ENCODE results near the gene RASGRF2. TPM values are rescaled to one million over a fixed set of nuclear protein-coding genes. Genes with fewer than 3 reads are reported as not detected.

The RASGRF2 gene
- total and polyA plus RNA-seq, 2 experiments from 2014 or later: 0.04 TPM; not detected in 1

DNA sequence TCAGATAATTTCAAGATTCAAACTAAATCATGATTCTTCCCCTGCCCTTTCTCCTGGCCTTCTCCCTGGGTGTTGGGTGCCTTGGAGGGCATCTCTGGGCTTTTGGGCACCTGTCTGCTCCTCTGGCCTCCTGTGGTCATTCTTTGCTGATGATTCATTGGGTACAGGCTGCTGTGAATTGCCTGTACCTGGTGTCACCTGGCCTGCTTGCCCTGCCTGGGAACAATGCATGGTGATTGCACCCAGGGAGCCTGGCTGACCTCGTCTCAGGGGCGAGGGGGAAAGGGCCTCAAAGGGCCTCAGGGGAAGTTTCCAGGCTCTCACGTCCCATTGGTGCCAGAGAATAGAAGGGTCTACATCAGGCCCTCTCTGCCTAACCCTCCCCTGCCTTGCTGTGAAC is 252.9 kb downstream of the RASGRF2 start:
- no peak for TF ChIP-seq EZH2phosphoT487 (IDR thresholded peaks at IDR 0.05; ENCODE audit: insufficient read depth, low read depth)
- no peak for TF ChIP-seq EZH2 (IDR thresholded peaks at IDR 0.05; ENCODE audit: insufficient read depth, poor library complexity, severe bottlenecking)
- DNase-seq: no peak
- no peaks in the 10 kb centered on the region for H3K4me1 ChIP-seq (ENCODE audit: insufficient read depth)
- no peaks in the 10 kb centered on the region for H3K79me2 ChIP-seq (ENCODE audit: insufficient read depth)
- no peak overlapping the region for H3K27ac ChIP-seq
- no peaks in the 10 kb centered on the region for H3K27me3 ChIP-seq (replicated peaks; ENCODE audit: insufficient read depth)
- H3K9me3 ChIP-seq (ENCODE audit: low read depth): no peaks in the 10 kb centered on the region
- no peak overlapping the region for H3K4me3 ChIP-seq
- in situ Hi-C loops (cut with MboI): no loop called here
- no peak overlapping the region for H2AFZ ChIP-seq
- no peak overlapping the region for H3K4me2 ChIP-seq (ENCODE audit: unreplicated experiment)
- no peak overlapping the region for H3K9ac ChIP-seq
- WGBS, 2 experiments (ENCODE audit: low coverage in 1 of 2, low lambda C conversion rate in 2 of 2, missing lambda C conversion rate in 2 of 2): 76 to 78% methylated on average over 3 of the region's 3 CpGs
- no peaks in the 10 kb centered on the region for H3K36me3 ChIP-seq (ENCODE audit: low read depth)
- no peaks in the 10 kb centered on the region for H3K9me2 ChIP-seq (ENCODE audit: insufficient read depth)
- no peaks in the 10 kb centered on the region for H4K20me1 ChIP-seq (ENCODE audit: insufficient read depth)
- H3F3A ChIP-seq (ENCODE audit: insufficient read depth): no peaks in the 10 kb centered on the region

GRCh38 chr5:81214848-81215247 is 254.7 kb downstream of the RASGRF2 start:
- TF ChIP-seq EZH2phosphoT487 (IDR thresholded peaks at IDR 0.05; ENCODE audit: insufficient read depth, low read depth): no peak
- no peak for TF ChIP-seq EZH2 (IDR thresholded peaks at IDR 0.05; ENCODE audit: insufficient read depth, poor library complexity, severe bottlenecking)
- in situ Hi-C loops (cut with MboI): no loop called here
- H3K4me3 ChIP-seq: no peak overlapping the region
- H3K27ac ChIP-seq: no peak overlapping the region
- H3F3A ChIP-seq (ENCODE audit: insufficient read depth): no peaks in the 10 kb centered on the region
- no peaks in the 10 kb centered on the region for H3K27me3 ChIP-seq (replicated peaks; ENCODE audit: insufficient read depth)
- no peak for DNase-seq
- no peaks in the 10 kb centered on the region for H3K9me2 ChIP-seq (ENCODE audit: insufficient read depth)
- H2AFZ ChIP-seq: no peak overlapping the region
- no peak overlapping the region for H3K4me2 ChIP-seq (ENCODE audit: unreplicated experiment)
- H3K36me3 ChIP-seq (ENCODE audit: low read depth): no peaks in the 10 kb centered on the region
- H3K79me2 ChIP-seq (ENCODE audit: insufficient read depth): no peaks in the 10 kb centered on the region
- H4K20me1 ChIP-seq (ENCODE audit: insufficient read depth): no peaks in the 10 kb centered on the region
- 84 to 91% methylated on average over 8 of the region's 8 CpGs for WGBS, 2 experiments (ENCODE audit: low coverage in 1 of 2, low lambda C conversion rate in 2 of 2, missing lambda C conversion rate in 2 of 2)
- H3K9ac ChIP-seq: no peak overlapping the region
- H3K9me3 ChIP-seq (ENCODE audit: low read depth): no peaks in the 10 kb centered on the region
- H3K4me1 ChIP-seq (ENCODE audit: insufficient read depth): no peaks in the 10 kb centered on the region

DNA sequence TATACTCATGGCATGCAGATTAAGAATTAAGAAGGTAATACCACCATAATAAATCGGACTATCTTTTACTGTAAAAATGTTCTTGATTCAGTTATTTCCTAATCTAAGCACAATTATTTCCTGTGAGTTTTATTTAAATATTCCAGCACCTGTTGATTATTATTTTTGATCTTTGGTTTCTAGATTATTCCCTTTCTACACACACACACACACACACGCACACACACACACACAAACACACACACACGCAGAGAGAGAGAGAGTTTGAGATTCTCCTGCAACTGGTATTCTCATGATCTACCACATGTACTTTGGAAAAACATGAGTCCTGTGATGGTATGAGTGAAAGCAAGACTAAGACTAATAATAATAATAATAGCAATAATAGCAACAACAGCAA is 256.0 kb downstream of the RASGRF2 start:
- WGBS, 2 experiments (ENCODE audit: low coverage in 1 of 2, low lambda C conversion rate in 2 of 2, missing lambda C conversion rate in 2 of 2): 64 to 73% methylated on average over 3 of the region's 3 CpGs
- no peak for TF ChIP-seq EZH2 (IDR thresholded peaks at IDR 0.05; ENCODE audit: insufficient read depth, poor library complexity, severe bottlenecking)
- no peak for TF ChIP-seq EZH2phosphoT487 (IDR thresholded peaks at IDR 0.05; ENCODE audit: insufficient read depth, low read depth)
- no peak overlapping the region for H2AFZ ChIP-seq
- H3K4me3 ChIP-seq: no peak overlapping the region
- H3K27ac ChIP-seq: no peak overlapping the region
- DNase-seq: no peak
- no peaks in the 10 kb centered on the region for H3K9me2 ChIP-seq (ENCODE audit: insufficient read depth)
- H3K36me3 ChIP-seq (ENCODE audit: low read depth): no peaks in the 10 kb centered on the region
- H3K4me2 ChIP-seq (ENCODE audit: unreplicated experiment): no peak overlapping the region
- in situ Hi-C loops (cut with MboI): no loop called here
- no peaks in the 10 kb centered on the region for H4K20me1 ChIP-seq (ENCODE audit: insufficient read depth)
- H3F3A ChIP-seq (ENCODE audit: insufficient read depth): no peaks in the 10 kb centered on the region
- no peaks in the 10 kb centered on the region for H3K79me2 ChIP-seq (ENCODE audit: insufficient read depth)
- H3K27me3 ChIP-seq (replicated peaks; ENCODE audit: insufficient read depth): no peaks in the 10 kb centered on the region
- no peak overlapping the region for H3K9ac ChIP-seq
- no peaks in the 10 kb centered on the region for H3K4me1 ChIP-seq (ENCODE audit: insufficient read depth)
- no peaks in the 10 kb centered on the region for H3K9me3 ChIP-seq (ENCODE audit: low read depth)

DNA sequence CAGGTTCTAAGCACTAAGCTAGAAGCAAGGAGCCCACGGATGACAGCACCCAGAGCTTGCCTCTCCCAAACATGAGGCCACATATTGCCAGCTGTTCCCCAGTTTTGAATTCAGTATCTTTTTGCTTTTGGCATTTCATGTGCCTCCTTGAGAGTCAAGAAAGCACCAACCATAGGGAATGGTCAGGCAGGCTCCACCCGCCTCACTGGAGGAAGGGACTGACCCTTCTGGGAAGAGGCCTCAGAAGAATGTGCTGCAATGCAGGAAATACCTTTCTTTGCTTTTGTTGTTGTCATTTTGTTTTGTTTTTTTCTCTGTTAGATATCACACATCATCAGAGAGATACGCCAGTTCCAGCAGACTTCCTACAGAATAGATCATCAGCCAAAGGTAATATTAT is 259.2 kb downstream of the RASGRF2 start:
- TF ChIP-seq EZH2 (IDR thresholded peaks at IDR 0.05; ENCODE audit: insufficient read depth, poor library complexity, severe bottlenecking): no peak
- in situ Hi-C loops (cut with MboI): no loop called here
- Histone ChIP-seq H4K20me1 (ENCODE audit: insufficient read depth) (no peaks in the 10 kb centered on the region), H2AFZ (no peak overlapping the region), H3K27ac (no peak overlapping the region), H3K9me2 (ENCODE audit: insufficient read depth) (no peaks in the 10 kb centered on the region), H3K36me3 (ENCODE audit: low read depth) (no peaks in the 10 kb centered on the region), H3K79me2 (ENCODE audit: insufficient read depth) (no peaks in the 10 kb centered on the region), H3K27me3 (replicated peaks; ENCODE audit: insufficient read depth) (no peaks in the 10 kb centered on the region), H3K4me1 (ENCODE audit: insufficient read depth) (no peaks in the 10 kb centered on the region), H3K4me3 (no peak overlapping the region), H3K9me3 (ENCODE audit: low read depth) (no peaks in the 10 kb centered on the region), H3K9ac (no peak overlapping the region), H3F3A (ENCODE audit: insufficient read depth) (no peaks in the 10 kb centered on the region), H3K4me2 (ENCODE audit: unreplicated experiment) (no peak overlapping the region)
- no peak for DNase-seq
- 73 to 75% methylated on average over 3 of the region's 3 CpGs for WGBS, 2 experiments (ENCODE audit: low coverage in 1 of 2, low lambda C conversion rate in 2 of 2, missing lambda C conversion rate in 2 of 2)

- no peaks in the 10 kb centered on the region for H3F3A ChIP-seq (ENCODE audit: insufficient read depth)
- no peaks in the 10 kb centered on the region for H4K20me1 ChIP-seq (ENCODE audit: insufficient read depth)
- H3K36me3 ChIP-seq (ENCODE audit: low read depth): no peaks in the 10 kb centered on the region
- no peak overlapping the region for H2AFZ ChIP-seq
- H3K9me2 ChIP-seq (ENCODE audit: insufficient read depth): 0 out of 2 replicates have a peak, but pooled peaks cover 2% of the 10 kb centered on the region
- H3K27me3 ChIP-seq (replicated peaks; ENCODE audit: insufficient read depth): no peaks in the 10 kb centered on the region
- no peak overlapping the region for H3K4me3 ChIP-seq
- DNase-seq: no peak
- H3K4me1 ChIP-seq (ENCODE audit: insufficient read depth): no peaks in the 10 kb centered on the region
- no peak overlapping the region for H3K9ac ChIP-seq
- TF ChIP-seq EZH2phosphoT487 (IDR thresholded peaks at IDR 0.05; ENCODE audit: insufficient read depth, low read depth) (no peak), EZH2 (IDR thresholded peaks at IDR 0.05; ENCODE audit: insufficient read depth, poor library complexity, severe bottlenecking) (no peak)
- no peak overlapping the region for H3K4me2 ChIP-seq (ENCODE audit: unreplicated experiment)
- no peak overlapping the region for H3K27ac ChIP-seq
- in situ Hi-C loops (cut with MboI): no loop called here
- H3K79me2 ChIP-seq (ENCODE audit: insufficient read depth): no peaks in the 10 kb centered on the region
- no peaks in the 10 kb centered on the region for H3K9me3 ChIP-seq (ENCODE audit: low read depth)
Observed at GRCh38 chr5:81222285-81222684, 262.1 kb downstream of the RASGRF2 start.

All from GM23248 (cell line).